Left renal pelvis (tissue), 4 donors: ENCODE measurements around the gene BNIP1. TPM values are rescaled to one million over a fixed set of nuclear protein-coding genes. Genes with fewer than 3 reads are reported as not detected.

Experiments
- DNase-seq, 4 donors: peaks; one replicate each; pipeline ENCODE4 v3.0.0-alpha.2; 2013; ENCODE audit warnings: low read depth in 4 of 4, low spot score in 3 of 4
- polyA plus RNA-seq, 4 donors: library from polyadenylated mRNA; unstranded; fragments of 120-200 nt; gene quantifications; one replicate each; pipeline ENCODE4 v1.2.1, GENCODE V29; 2013; ENCODE audit not compliant: insufficient read length in 4 of 4

The BNIP1 gene
- polyA plus RNA-seq, 4 donors = 12.8 to 15.0 (median 14.5) TPM

DNA sequence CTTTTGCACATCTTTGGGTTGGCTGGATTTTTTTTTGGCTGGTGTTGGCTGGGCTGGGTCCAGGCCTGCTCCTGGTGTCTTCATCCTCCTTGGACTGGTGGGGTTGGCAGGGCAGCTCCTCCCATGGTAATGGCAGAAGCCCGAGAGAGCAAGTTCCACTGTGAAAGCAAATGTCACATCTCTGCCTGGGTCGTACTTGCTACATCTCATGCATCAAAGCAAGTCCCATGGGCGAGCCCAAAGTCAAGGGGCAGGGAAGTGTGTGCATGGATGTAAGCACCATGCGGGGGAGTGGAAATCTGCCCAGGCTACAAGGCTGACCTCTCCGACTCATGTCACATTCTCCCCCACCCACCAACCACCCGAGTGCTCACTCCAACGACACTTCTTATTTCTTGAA, 64.0 kb downstream of the BNIP1 start:
- no peak for DNase-seq

DNA sequence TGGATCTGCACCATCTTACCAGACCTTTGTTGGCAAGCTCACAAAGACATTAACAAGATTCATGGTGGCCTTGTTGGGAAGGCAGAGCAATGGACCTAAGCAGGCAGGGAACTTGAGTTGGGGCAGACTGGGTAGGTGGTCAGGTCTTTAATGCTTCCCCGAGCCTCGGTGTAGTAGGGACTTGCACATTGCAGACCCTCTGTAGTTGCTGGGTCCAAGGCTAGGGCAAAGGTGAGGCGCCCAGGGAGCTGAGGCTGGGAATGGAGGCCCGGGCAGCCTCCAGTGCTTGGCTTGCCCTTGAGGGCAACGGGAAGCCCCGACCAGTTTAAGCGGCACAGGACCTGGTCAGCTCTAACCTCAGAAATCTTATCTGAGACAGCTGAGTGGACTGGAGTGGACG, 66.5 kb downstream of the BNIP1 start:
- no peak for DNase-seq

DNA sequence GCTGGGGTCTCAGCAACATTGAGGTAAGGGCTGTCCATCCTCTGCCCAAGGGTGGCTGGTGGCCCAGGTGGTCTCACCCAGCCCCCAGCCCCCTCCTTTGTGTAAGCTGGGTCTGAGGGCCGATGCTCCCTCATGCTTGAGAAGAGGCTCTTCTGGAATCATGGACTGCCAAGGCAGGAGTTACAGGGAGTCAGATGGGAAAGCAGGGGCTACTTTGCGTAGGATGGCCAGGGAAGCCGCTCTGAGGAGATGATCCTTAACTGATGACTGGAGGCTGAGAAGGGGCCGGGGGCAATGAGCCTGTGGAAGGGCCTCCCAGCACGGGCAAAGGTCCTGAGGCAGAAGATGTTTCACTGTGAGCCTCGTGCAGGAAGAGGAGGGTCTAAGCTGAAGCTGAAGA, 67.0 kb downstream of the BNIP1 start:
- DNase-seq = no peak

DNA sequence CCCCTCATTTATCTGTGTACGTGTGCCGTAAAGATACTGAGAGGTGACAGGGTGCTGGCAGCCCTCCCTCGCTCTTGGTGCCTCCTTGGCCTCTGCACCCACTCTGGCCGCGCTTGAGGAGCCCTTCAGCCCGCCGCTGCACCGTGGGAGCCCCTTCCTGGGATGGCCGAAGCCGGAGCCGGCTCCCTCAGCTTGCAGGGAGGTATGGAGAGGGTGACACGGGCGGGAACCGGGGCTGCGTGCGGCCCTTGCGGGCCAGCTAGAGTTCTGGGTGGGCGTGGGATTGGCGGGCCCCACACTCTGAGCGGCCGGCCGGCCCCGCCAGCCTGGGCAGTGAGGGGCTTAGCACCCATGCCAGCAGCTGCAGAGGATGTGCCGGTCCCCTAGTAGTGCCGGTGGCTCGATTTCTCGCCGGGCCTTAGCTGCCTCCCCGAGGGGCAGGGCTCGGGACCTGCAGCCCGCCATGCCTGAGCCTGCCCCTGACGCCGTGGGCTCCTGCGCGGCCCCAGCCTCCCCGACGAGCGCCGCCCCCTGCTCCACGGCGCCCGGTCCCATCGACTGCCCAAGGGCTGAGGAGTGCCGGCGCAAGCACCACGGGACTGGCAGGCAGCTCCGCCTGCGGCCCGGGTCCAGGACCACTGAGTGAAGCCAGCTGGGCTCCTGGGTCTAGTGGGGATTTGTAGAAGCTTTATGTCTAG, 69.1 kb downstream of the BNIP1 start:
- no peak for DNase-seq

Other genes with a start within 250 kb of the BNIP1 start
- 10 to 100 TPM; 40.7 to 65.3 (median 58.6) TPM for gene RPL26L1, start 185.1 kb upstream of the BNIP1 start, polyA plus RNA-seq
- gene ATP6V0E1, start 160.8 kb upstream of the BNIP1 start, polyA plus RNA-seq = 100 to 1,000 TPM; 162 to 251 (median 214) TPM
- 10 to 100 TPM; 16.1 to 26.0 (median 20.7) TPM for gene CREBRF, start 88.2 kb upstream of the BNIP1 start, polyA plus RNA-seq
- not detected for gene NKX2-5, start 90.7 kb downstream of the BNIP1 start, polyA plus RNA-seq
- 1 to 10 TPM in 3 of 4 donors, under 1 TPM in 1; 0.98 to 2.1 (median 1.5) TPM for gene STC2, start 183.9 kb downstream of the BNIP1 start, polyA plus RNA-seq